MCF 10A (cell line): ENCODE measurements around the gene FLRT1. TPM values are rescaled to one million over a fixed set of nuclear protein-coding genes. Genes with fewer than 3 reads are reported as not detected.

ENCODE experiments used
- BruUV-seq: library from RNA; stranded (reverse); fragments of 400-500 nt; replicated peaks from 2 replicates; lab custom pipeline; 2021; lab: Mats Ljungman, UMichigan
- CTCF ChIA-PET: fragments of 300-600 bp; sonication (Branson Sonifier 250); formaldehyde crosslinking; extraction: SDS; loops from one replicate; lab custom pipeline; 2021; ENCODE audit warnings: antibody characterized with exemption, inconsistent platforms; lab: Yijun Ruan, JAX
- POLR2A ChIA-PET: fragments of 300-600, 350-650 bp; sonication (Branson Sonifier 250); formaldehyde crosslinking; extraction: SDS; loops from one replicate; lab custom pipeline; 2020; ENCODE audit warnings: antibody characterized with exemption, inconsistent platforms; lab: Yijun Ruan, JAX
- DNase-seq: peaks from one replicate; pipeline ENCODE4 v3.0.0-alpha.2; 2018; ENCODE audit not compliant: unreplicated experiment
- H3K27ac Mint-ChIP-seq: one replicate; pipeline ENCODE4 v1.8.0; 2022; ENCODE audit warnings: mild to moderate bottlenecking, low read depth, mixed read lengths; ENCODE audit not compliant: unreplicated experiment
- H3K27me3 Mint-ChIP-seq: one replicate; pipeline ENCODE4 v1.8.0; 2022; ENCODE audit warnings: mixed read lengths; ENCODE audit not compliant: insufficient read depth, unreplicated experiment
- H3K36me3 Mint-ChIP-seq: one replicate; pipeline ENCODE4 v1.8.0; 2022; ENCODE audit warnings: mild to moderate bottlenecking, moderate library complexity, mixed read lengths; ENCODE audit not compliant: insufficient read depth, unreplicated experiment
- H3K4me1 Mint-ChIP-seq: one replicate; pipeline ENCODE4 v1.8.0; 2022; ENCODE audit warnings: mixed read lengths; ENCODE audit not compliant: insufficient read depth, unreplicated experiment
- H3K4me3 Mint-ChIP-seq: one replicate; pipeline ENCODE4 v1.8.0; 2022; ENCODE audit warnings: mild to moderate bottlenecking, moderate library complexity, mixed read lengths; ENCODE audit not compliant: unreplicated experiment
- H3K9me3 Mint-ChIP-seq: one replicate; pipeline ENCODE4 v1.8.0; 2022; ENCODE audit warnings: mixed read lengths; ENCODE audit not compliant: unreplicated experiment
- CTCF ChIP-seq: fragments of 200-600 bp; IDR thresholded peaks from one replicate; pipeline ENCODE4 v1.8.0; 2022; ENCODE audit warnings: antibody characterized with exemption, mild to moderate bottlenecking; ENCODE audit not compliant: unreplicated experiment
- intact Hi-C: fragments of 100-400 bp; cut with micrococcal nuclease; formaldehyde crosslinking; loops from 2 replicates; pipeline ENCODE4 v1.14.1; 2022
- total RNA-seq: library from RNA; stranded (reverse); gene quantifications from 2 replicates; pipeline ENCODE4 v1.2.3, GENCODE V29; 2022

FLRT1 gene
- total RNA-seq, 1 experiment from 2014 or later = 2.7 TPM

- peaks cover 11% of the 10 kb centered on the region for H3K4me1 Mint-ChIP-seq
- ChIA-PET POLR2A (interaction anchor here (1.0 kb wide), 1 partner anchor 8 kb away, joined by 3 read pairs; no protein-coding TSS in a partner anchor), CTCF (no interaction called here)
- peaks cover 52% of the 10 kb centered on the region for H3K36me3 Mint-ChIP-seq
- TF ChIP-seq CTCF = no peak
- intact Hi-C loops = no loop called here
- no peak overlapping the region for H3K4me3 Mint-ChIP-seq
- H3K27ac Mint-ChIP-seq = peak overlapping the region; percentile 59
- BruUV-seq = TSS peak; percentile 72
- no peak for DNase-seq
- H3K9me3 Mint-ChIP-seq = no peaks in the 10 kb centered on the region
- H3K27me3 Mint-ChIP-seq = no peaks in the 10 kb centered on the region
Observed at GRCh38 chr11:63997104-63997700, 38.5 kb upstream of the FLRT1 start.

GRCh38 chr11:63997801-63998337 is 37.9 kb upstream of the FLRT1 start:
- Mint-ChIP-seq H3K36me3 (peaks cover 48% of the 10 kb centered on the region), H3K27ac (peak overlapping the region; percentile 59), H3K4me1 (peaks cover 10% of the 10 kb centered on the region), H3K27me3 (no peaks in the 10 kb centered on the region), H3K4me3 (no peak overlapping the region), H3K9me3 (no peaks in the 10 kb centered on the region)
- ChIA-PET CTCF (interaction anchor here (0.7 kb wide), 1 partner anchor 1218 kb away, joined by 5 read pairs; no protein-coding TSS in a partner anchor), POLR2A (interaction anchor here (1.0 to 1.6 kb wide), 2 partner anchors 9 to 10 kb away, joined by 3 to 4 read pairs; no protein-coding TSS in a partner anchor)
- intact Hi-C loops = no loop called here
- DNase-seq = no peak
- BruUV-seq = no TSS peak
- no peak for TF ChIP-seq CTCF

- BruUV-seq = no TSS peak
- TF ChIP-seq CTCF = no peak
- no peak for DNase-seq
- CTCF ChIA-PET = interaction anchor here (0.5 to 0.7 kb wide), 3 partner anchors 81 to 1219 kb away, joined by 3 to 5 read pairs (median 3); no protein-coding TSS in a partner anchor
- Mint-ChIP-seq H3K4me1 (peaks cover 2% of the 10 kb centered on the region), H3K9me3 (no peaks in the 10 kb centered on the region), H3K27ac (no peak overlapping the region), H3K4me3 (no peak overlapping the region), H3K36me3 (peaks cover 43% of the 10 kb centered on the region), H3K27me3 (no peaks in the 10 kb centered on the region)
- POLR2A ChIA-PET = interaction anchor here (1.6 kb wide), 1 partner anchor 11 kb away, joined by 4 read pairs; no protein-coding TSS in a partner anchor
- intact Hi-C loops = no loop called here
Observed at GRCh38 chr11:63998558-63999348, 37.0 kb upstream of the FLRT1 start.
